Measurements from ENCODE around the gene GMPPB.

Gene GMPPB

DNA sequence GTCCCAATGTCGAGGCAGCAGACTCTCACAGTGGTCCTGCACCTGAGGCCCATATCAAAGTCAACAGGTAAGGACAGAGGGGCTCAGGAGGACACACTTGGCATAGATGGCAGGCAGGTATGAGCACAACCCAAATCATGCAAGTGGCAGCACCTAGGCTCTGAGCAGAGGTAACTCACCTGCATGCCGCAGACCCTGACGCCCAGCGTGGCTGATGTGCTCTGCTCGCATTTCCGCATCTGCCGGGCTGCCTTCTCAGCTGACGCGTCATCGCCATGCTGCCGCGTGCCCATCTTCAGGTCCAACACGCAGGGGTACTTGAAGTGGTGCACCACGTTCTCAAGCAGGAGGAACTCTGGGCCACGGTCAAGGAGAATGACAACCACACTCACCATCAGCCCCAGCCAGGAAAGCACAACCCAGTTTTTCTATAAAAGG is 4.2 kb upstream of the GMPPB start:
- DNase-seq (ENCODE audit: low read depth), result no peak

DNA sequence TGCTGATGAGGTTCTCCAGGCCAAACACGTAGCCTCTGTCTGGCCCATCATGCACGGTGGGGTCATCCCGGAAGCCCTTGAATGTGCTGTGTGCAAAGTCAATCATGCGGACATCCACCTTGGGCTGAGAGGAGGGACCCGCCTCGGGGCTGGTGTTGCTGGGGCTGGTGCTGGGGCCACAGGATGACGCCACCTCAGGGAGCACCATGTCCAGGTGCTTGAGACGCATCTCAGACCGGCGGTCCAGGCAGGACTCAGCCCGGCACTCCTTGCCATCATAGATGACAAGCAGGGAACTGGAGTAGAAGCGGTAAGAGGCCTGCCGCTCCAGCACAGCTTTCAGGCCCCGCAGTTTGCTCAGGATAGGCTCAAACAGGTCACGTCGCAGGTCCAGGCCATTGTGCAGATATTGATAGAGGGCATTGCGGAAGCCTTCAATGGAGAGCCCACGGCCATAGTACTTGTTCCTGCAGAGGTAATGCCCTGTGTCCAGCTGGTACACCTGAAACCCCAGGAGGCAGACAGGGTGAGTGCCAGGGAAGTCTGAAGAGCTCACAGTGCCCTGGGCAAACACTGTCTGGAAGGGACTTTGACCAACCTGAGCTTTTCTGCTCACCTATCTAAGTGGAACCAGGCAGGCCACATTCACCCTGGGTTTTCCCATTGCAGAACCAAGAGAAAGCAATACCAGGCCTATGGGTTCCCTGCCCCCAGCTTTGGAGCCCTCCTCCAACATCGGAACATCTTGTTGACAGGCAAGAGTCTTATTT is 3.6 kb upstream of the GMPPB start:
- no peak for DNase-seq (ENCODE audit: low read depth)

DNA sequence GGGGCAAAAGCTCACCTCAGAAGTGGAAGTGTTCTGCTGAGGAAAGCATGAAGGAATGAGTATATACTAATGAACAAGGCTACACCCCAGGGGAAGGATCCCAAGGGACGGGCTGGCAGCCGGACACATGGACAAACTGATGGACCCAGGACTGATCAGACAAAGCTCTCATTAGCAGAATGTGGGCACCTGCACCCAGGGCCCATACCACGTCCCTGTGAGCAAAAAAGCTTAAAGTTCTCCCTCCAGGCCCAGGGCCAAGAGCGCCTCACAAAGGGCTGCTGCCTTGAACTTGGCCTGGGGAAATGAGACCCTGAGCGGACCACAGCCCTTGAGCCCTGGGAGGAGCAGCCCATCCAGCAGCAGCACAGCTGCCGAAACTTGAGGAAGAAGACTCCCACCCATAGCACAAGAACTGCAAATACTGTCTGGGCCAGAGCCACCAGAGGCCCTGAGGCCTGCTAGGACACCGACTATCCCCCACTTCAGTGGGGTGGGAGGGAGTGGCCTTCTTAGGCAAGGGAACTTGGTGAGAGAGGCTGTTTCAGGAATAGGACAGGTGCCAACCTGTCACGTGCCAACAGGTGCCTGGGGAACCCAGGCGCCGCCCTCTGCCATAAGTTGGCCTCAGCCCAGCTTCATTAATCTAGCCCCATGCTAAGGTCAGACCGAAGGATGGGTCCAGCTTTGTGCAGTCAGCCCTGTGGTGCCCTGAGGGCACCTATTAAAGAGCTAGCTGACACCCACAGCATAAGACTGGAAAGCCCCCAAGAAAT is 2.3 kb upstream of the GMPPB start:
- DNase-seq (ENCODE audit: low read depth), result no peak

DNA sequence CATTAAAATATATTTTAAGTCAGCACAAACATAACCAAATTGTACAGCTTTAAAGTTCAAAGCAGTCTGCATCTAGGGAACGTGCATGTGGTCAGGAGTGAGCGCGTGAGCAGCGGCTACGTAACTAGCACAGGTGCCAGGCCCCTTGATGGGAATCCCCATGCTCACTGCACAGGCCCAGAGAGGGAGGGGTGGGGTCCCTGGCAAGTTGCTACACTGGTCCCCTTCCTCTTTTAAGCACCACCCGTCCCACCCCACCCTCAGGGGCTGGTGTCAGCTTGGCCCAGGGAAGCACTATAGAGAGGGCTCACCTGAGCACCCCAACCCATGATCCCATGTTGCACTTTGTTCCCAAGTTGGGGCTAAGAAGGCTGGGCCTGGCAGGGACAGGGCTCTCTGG is 835 bp upstream of the GMPPB start:
- DNase-seq (ENCODE audit: low read depth), result no peak

DNA sequence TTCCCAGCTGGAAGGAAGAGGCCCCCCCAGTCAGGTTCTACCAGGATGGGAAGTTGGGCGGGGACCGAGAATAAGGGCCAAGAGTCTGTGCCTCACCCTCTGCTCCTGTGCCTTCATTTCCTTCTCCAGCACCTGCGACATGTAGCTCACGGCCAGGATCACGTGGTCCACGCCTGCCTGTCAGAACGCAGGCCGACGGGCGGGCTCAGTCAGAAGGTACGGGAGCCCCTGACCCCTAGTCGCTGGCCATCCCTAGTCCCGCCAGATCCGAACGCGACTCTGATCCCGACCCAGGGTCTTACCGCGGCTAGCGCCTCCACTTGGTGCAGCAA is 489 bp downstream of the GMPPB start:
- DNase-seq (ENCODE audit: low read depth), result no peak

DNA sequence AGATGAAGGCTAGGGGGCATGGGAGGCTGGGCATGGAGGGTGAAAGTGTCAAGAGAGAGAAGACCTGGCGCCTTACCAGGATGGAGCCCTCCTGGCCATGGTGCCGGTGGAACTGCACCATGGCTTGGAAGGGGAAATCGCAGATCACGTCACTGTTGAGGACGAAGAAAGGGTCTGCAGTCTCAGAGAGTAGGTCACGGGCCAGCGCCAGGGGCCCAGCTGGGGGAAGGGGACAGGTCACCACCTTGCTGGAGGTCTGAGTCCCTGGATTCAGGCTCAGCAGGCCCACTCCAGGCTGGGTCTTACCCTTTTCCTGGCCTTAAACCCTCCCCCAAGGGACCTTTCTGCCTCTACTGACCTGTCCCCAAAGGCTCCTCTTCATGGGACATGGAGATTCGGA is 855 bp downstream of the GMPPB start:
- DNase-seq (ENCODE audit: low read depth), result no peak

DNA sequence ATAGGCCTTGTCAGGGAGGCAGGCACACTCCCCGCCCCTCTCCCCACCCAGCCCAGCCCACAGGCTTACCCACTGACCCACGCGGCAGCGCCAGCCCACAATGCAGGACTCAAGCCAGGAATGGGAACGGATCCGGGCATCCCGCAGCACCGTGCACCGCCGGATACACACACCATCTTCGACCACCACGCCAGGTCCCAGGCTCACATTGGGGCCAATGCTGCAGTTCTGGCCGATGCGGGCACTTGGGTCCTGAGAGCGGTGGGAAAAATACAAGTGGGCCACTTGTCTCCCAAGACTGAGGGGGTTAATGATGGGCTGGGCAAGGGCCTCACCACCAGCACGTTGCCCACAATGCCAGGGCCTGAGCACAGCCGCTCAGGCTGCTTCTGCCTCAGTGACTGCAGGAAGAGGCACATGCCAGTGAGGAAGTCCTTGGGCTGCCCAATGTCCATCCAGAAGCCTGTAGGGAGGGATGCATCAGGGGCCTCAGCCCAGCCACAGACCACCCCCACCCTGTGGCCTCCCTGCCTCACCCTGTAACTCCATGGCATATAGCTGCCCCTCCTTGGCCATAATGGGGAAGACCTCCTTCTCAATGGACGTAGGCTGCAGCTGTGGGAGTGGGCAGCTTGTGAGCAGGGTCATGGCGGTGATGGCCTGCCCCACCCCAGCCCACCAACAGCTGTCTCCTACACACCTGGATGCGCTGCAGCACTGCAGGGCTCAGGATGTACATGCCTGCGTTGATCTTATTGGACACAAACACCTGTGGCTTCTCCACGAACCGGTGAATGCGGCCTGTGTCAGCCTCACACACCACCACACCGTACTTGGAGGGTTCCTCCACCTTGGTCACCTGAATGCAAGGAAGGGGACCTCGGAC is 1.6 kb downstream of the GMPPB start:
- no peak for DNase-seq (ENCODE audit: low read depth)

DNA sequence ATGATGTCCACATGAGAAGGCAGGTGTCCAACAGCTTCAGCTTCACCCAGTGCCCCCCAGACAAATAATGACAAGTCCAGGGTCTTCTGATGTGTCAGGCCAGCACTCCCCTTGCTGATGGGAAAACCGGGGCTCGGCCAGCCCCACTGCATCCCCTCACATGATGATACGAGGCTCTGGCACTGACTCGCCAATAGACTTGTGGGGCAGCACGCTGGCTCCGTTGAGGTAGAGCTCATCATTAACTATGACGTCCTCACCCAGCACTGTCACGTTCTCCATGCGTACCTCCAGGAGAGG is 2.2 kb downstream of the GMPPB start:
- DNase-seq (ENCODE audit: low read depth), result no peak

DNA sequence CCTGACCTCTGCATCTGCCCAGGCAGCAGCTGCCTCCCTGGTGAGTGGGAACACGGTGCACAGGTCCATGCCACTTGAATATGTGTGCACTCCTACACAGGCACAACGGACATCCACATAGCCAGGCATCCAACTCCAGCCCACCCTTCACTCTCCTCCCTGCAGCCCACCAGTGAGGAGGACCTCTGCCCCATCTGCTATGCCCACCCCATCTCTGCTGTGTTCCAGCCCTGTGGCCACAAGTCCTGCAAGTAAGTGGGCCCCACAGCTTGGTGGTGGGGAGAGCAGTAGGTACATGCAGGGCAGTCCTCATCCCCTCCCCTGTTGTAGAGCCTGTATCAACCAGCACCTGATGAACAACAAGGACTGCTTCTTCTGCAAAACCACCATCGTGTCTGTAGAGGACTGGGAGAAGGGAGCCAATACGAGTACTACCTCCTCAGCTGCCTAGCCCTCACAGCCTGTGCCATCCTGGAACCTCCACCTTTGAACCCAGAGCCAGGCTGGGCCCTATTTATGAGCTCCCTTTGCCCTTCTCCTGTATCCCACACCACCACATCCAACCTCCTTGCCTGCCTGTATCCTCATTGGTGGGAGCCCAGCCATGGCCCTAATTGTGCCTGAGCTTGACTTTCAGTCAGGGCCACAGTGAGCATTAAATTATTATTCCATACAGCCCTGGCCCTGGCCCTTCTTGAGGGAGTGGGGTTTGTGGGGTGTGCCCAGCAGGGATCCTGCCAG is 2.7 kb downstream of the GMPPB start:
- DNase-seq (ENCODE audit: low read depth), result no peak

DNA sequence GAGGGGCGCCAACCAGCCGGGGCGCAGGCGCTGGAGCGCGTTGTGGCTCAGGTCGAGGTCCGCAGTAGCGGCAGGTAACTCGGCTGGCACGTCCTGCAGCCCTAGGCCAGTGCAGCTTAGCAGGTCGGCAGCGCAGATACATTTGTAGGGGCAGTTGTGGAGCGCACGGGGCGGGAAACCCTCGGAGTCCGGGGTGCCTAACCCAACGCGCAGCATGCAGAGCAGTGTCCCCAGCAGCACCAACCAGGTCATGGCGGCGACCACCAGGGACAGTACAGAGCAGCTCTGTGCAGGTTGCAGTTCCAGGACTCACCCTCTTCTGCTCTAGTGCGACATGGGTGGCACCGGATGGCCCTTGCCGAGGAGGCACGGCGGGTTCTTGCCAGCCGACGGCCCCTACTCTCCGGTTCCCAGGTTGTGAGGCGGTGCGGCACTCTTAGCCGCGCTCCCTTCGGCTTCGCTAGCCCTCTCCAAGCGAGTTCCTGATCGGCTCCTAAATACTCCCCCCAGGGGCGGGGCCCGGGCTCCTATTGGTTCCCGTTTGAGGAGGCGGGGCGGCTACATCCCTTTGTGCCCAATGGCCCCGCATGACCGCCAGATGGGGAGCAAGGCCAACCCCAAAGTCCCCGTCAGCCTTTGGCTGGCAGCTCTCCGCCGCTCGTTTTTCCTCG is 4.4 kb downstream of the GMPPB start, which contains the start of gene AMIGO3:
Gene AMIGO3, minus strand, starts transcription at position 471 of the 671 bp plus-strand sequence. Its CDS starts 219 bp downstream, at position 252.
- peak; percentile 90 for DNase-seq (ENCODE audit: low read depth)

DNA sequence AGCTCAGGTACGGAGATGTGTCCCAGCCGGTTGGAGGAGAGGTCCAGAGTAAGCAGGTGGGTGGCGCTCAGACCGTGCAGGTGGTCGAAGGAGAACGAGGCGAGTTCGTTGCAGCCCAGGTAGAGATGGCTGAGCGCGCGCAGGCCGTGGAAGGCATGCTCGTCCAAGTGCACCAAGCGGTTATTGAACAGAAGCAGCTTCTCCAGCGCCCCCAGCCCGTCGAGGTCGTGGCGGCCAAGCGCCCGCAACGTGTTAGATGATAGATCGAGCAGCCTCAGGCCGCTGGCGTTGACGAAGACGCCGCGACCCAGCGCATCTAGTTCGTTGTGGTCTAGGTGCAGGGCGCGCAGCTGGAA is 4.9 kb downstream of the GMPPB start:
- no peak for DNase-seq (ENCODE audit: low read depth)

DNA sequence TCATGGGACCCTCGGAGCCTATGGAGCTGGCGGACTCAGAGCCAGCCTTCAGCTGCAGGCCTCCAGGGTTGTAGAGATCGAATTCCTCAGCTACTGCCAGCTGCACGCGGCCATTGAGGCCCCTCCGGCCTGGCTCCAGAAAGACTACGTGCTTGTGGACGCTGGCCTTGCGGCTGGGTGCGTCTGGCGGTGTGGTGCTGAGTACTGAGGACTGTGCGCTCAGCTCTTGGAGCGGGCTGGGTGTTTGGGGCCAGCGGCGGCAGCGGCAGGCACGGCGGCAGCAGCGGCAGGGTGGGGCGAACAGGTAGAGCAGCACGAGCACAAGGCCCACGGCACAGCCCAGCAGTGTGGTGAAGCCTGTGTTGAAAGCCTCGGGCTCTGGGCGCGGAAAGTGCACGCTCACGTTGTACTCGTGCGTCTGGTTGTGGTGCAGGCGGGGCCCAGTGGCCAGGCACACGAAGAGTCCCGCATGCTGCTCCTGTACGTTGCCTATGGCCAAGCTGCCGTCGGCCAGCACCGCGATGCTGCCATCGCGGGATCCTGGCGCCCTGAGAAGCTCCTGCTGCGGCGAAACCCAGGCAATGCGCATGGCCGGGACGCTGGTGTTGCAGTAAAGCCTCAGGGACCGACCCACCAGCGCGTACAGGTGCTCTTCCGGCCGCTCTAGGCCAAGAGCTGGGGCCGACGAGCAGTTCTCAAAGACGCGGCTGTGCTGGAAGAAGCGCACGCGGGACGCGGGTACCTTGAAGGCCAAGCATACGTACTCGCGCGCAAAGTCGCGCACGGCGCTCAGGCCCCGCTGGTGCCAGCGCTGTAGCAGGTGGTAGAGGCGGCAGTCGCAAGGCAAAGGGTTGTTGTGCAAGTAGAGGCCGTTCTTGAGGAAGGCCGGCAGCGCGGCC is 5.5 kb downstream of the GMPPB start:
- DNase-seq (ENCODE audit: low read depth), result no peak

DNA sequence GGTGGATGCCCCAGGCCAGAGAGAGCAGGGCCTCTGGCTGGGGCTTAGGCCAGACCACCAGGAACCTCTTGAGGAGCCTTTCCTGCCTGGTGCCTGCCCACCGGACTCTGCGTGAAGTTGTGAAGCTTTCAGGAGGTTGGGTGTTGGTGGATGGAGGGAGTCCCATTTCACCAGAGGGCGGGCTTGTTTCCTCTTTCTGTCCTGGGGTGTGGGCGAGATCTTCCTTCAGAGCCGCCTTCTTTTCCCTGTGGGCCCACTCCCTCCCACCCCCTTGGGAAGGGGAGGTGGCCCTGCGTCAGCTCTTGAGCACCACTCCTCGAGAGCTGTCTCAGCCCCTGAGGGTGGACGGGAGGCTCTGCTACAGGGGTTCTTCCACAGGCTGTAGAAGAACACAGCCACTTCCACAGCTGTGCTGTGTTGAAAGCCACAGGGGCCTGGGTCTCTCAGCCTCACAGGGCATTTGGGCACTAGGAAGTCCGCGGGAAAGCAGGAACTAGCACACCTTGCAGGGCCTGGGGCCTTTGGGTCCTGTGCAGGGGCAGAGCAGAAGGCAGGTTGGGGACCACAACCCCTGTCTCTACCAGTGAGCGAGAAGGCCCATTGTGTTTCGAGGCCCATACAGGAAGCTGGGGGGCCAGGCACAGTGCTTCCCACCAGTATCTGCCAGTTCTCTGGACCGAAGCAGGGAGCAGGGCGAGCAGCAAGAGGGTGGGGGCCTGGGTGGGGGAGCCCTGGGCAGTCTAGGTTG is 6.4 kb downstream of the GMPPB start:
- DNase-seq (ENCODE audit: low read depth), result no peak

DNA sequence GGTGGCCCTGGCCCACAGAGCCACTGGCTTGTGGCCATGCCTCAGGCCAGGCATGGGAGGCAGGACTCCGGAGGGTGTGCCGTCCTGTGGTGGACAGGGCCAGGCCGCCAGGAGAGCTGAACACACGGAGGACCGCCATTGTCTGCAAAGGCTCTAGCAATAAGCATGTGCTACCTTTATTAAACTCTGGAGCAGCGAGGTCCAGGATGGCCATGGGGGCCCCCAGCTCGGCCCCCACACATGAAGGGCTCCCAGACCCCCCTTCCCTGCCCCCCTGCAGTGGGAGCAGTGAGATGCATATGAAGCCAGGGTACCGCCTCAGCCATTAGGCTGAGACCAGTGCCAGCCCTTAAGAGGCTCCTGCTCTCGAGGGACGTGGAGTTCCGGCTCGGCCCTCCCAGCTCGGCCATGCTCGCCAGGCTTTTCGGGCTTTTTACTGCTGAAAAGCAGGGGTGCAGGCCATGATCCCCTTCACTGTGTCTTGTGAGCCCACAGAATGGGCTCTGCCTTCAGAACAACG is 7.0 kb downstream of the GMPPB start:
- no peak for DNase-seq (ENCODE audit: low read depth)

DNA sequence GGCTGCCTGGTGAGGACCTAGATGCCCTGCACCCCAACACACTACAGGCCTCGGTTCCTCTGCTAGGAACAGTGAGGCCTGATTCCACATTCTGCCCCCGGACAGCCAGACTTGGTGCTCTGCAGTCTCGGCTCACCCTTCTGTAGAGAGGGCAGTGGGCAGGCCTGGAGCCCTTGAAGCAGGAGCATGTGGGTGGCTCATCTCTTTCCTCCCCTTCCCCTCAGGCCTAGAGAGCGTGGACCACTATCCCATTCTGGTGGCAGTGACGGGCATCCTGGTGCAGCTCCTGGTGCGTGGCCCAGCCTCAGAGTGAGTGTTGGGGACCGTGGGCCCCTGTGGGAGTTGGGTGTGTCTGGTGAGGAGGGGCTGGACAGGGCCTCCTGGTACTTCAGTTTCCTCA is 7.6 kb downstream of the GMPPB start:
- no peak for DNase-seq (ENCODE audit: low read depth)

DNA sequence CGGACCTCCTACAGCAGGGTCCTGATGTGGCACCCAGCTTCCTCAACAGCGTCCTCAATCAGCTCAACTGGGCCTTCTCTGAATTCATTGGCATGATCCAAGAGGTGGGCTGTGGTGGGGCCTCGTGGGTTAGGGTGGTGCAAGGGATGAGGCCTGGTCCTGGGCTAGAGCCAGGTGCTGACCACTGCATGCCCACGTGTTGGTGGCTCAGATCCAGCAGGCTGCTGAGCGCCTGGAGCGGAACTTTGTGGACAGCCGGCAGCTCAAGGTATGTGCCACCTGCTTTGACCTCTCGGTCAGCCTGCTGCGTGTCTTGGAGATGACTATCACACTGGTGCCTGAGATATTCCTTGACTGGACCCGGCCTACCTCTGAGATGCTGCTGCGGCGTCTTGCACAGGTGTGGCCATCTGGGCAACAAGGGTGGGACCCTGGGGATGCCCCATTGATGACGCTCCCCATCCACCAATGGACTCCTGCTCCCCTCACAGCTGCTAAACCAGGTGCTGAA is 8.1 kb downstream of the GMPPB start:
- DNase-seq (ENCODE audit: low read depth), result no peak

DNA sequence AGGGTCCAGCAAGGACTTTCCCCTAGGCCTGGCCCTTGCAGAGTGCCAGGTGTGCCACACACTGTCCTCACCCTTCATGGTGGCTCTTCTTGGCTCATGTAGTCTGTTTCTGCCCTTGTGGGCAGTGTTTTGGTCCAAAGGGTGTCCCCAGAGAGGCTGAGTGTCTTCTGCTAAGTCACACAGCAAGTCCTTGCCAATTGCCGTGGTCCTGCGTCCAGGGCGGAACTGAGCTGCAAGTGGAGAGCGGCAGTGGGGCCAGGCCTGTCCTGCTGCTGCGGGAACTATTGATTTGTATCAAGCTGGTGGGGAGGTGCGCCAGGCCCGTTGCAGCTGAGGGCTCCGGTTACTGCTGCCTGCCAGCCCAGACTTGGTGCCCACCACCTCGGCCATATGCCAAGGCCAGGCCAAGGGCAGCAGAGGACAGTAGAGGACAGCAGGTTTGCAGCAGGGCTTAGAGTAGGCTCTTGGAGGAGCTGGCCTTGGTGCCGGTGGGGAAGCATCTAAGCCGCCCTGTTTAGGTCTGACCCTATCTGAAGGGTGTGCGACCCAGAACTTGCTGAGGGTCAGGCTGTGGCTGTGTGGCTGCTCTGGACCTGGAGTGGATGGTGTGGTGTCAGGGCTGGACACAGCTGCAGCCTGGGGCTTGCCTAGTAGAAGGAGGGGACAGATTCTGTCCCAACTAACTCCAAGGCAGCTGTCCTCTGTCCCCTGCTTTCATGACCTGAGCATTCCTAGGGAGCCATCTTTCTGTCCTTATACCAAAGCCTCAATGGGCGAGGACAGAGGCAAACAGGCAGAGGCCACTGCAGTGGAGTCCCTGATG is 8.8 kb downstream of the GMPPB start:
- DNase-seq (ENCODE audit: low read depth), result no peak

DNA sequence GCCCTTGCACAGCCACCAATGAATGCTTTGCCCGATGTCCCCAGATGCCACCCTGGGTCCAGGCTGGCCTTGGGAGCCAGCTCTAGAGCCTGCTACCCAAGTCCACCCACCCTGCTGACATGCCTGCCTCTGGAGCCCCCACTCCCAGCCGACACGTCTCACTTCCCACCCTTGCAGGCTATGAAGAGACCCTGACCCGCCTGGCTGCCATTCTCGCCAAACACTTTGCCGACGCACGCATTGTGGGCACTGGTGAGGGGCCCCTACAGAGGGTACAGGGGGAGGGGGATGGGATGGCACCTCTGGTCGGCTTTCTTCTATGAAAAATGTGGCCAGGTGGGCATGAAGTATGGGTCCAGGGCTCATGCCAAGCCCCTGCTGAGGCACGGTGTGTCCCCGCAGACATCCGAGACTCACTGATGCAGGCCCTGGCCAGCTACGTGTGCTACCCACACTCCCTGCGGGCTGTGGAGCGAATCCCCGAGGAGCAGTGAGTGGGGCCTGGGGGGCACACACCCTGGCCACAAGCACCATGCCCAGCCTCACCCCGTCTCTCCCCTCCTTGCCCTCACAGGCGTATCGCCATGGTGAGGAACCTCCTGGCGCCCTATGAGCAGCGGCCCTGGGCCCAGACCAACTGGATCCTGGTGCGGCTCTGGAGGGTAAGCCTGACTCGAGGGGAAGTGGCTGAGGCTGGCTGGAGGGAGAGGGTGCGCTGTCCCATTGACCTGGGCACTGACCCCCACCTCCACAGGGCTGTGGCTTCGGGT is 10.2 kb downstream of the GMPPB start:
- DNase-seq (ENCODE audit: low read depth), result no peak
